LNCAP (cell line): ENCODE results near the gene LENG9.

ENCODE experiments used
- TF ChIP-seq, protein P1 (sequence below): fragments of 450-650 bp; IDR thresholded peaks from 2 replicates; pipeline ENCODE4 v1.5.1; 2017; ENCODE audit warnings: mild to moderate bottlenecking

Gene LENG9

GRCh38 chr19:54424201-54424600 lies 39.4 kb downstream of the LENG9 start:
- TF ChIP-seq, protein P1, sequence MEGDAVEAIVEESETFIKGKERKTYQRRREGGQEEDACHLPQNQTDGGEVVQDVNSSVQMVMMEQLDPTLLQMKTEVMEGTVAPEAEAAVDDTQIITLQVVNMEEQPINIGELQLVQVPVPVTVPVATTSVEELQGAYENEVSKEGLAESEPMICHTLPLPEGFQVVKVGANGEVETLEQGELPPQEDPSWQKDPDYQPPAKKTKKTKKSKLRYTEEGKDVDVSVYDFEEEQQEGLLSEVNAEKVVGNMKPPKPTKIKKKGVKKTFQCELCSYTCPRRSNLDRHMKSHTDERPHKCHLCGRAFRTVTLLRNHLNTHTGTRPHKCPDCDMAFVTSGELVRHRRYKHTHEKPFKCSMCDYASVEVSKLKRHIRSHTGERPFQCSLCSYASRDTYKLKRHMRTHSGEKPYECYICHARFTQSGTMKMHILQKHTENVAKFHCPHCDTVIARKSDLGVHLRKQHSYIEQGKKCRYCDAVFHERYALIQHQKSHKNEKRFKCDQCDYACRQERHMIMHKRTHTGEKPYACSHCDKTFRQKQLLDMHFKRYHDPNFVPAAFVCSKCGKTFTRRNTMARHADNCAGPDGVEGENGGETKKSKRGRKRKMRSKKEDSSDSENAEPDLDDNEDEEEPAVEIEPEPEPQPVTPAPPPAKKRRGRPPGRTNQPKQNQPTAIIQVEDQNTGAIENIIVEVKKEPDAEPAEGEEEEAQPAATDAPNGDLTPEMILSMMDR = no peak

DNA sequence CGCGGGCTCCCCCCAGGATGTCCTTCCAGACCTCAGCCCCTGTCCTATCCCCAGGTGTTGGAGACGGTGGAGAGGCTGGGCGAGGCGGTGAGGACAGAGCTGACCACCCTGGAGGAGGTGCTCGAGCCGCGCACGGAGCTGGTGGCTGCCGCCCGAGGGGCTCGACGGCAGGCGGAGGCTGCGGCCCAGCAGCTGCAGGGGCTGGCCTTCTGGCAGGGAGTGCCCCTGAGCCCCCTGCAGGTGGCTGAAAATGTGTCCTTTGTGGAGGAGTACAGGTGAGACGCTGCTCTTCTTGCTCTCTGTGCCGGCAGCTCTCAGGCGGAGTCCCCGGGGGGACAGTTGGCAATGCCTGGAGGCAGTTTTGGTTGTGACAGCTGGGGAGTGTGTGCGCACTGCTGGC lies 41.4 kb downstream of the LENG9 start:
- TF ChIP-seq, protein P1 = no peak

DNA sequence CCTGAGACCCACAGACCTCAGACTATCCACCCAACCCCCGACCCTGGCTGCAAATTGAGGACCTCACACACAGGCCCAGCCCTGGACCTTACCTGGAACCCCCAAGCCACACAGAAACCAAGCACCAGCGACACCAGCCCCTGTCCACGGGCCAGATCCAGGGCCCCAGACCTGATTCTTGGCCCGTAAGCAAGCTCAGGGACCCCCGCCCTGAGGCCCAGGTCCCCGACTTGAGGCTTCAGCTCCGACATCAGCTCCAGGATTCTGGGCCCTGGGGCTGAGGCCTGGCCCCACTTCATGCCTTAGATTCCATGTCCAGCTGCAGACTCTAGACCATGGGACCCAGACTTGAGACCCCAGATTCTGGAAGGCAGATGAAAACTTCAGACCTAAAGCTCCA lies 42.1 kb downstream of the LENG9 start:
- TF ChIP-seq, protein P1 = no peak

DNA sequence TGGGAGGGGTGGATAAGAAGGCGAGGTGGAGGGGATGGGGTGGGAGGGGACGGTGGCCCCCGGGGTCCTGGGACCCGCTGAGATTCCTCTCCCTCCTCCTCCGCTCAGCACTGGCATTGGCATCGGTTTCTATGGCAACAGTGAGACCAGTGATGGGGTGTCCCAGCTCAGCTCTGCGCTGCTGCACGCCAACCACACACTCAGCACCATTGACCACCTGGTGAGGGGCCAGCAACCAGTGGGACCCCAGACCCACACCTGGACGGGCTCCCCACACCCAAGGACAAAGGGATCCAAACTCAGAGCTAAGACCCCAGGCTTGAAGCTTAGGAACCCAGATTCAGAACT lies 42.4 kb downstream of the LENG9 start:
- TF ChIP-seq, protein P1 = no peak

GRCh38 chr19:54420383-54421168 lies 43.0 kb downstream of the LENG9 start:
- TF ChIP-seq, protein P1 = no peak

- TF ChIP-seq, protein P1 = no peak
Measured at GRCh38 chr19:54420068-54420382, 43.6 kb downstream of the LENG9 start.

GRCh38 chr19:54418930-54419800 lies 44.4 kb downstream of the LENG9 start:
- TF ChIP-seq, protein P1 = no peak
